Thymus (tissue), 11 donors: ENCODE measurements around the gene LRMDA. TPM values are rescaled to one million over a fixed set of nuclear protein-coding genes. Genes with fewer than 3 reads are reported as not detected.
"Not testable (repeated sequence)": the region's sequence is repeated elsewhere in the genome, so short reads cannot be mapped to it uniquely, and the experiment has no call there.

Experiments
- DNase-seq, 9 donors: peaks; one replicate each; pipeline ENCODE4 v3.0.0-alpha.2; 2013; ENCODE audit warnings: low spot score in 9 of 9, low read depth in 6 of 9, missing footprints in 1 of 9
- H3K27ac ChIP-seq, 2 donors: one replicate each; pipeline ENCODE4 v1.5.1; 2013; ENCODE audit warnings: control low read depth in 1 of 2, low read depth in 1 of 2, low read length in 1 of 2, mild to moderate bottlenecking in 1 of 2, moderate library complexity in 1 of 2
- H3K27me3 ChIP-seq, 2 donors: one replicate each; pipeline ENCODE4 v1.5.1; 2013; ENCODE audit warnings: low read length in 1 of 2; ENCODE audit not compliant: control insufficient read depth in 2 of 2, insufficient read depth in 1 of 2
- H3K36me3 ChIP-seq, 2 donors: one replicate each; pipeline ENCODE4 v1.5.1; 2013; ENCODE audit warnings: low read length in 1 of 2, mild to moderate bottlenecking in 1 of 2, moderate library complexity in 1 of 2; ENCODE audit not compliant: control insufficient read depth in 2 of 2, insufficient read depth in 2 of 2
- H3K4me1 ChIP-seq, 2 donors: one replicate each; pipeline ENCODE4 v1.5.1; 2013; ENCODE audit warnings: low read length in 2 of 2; ENCODE audit not compliant: control insufficient read depth in 2 of 2, insufficient read depth in 2 of 2
- H3K4me3 ChIP-seq, 2 donors: one replicate each; pipeline ENCODE4 v1.5.1; 2013; ENCODE audit warnings: low read length in 2 of 2, control low read depth in 1 of 2, mild to moderate bottlenecking in 1 of 2
- H3K9me3 ChIP-seq, 2 donors: one replicate each; pipeline ENCODE4 v1.5.1; 2013; ENCODE audit warnings: low read length in 1 of 2, mild to moderate bottlenecking in 1 of 2; ENCODE audit not compliant: control insufficient read depth in 2 of 2, insufficient read depth in 1 of 2
- WGBS: extraction: QIAGEN DNeasy Blood & Tissue Kit; methylation state at CpG from one replicate; pipeline ENCODE4 v1.1.7; 2013; 5-methylcytosine and 5-hydroxymethylcytosine counted together
- polyA plus RNA-seq: library from polyadenylated mRNA; stranded (reverse); fragments of 200-250 nt; gene quantifications from one replicate; pipeline ENCODE4 v1.2.3, GENCODE V29; 2013
- total RNA-seq: library from RNA; stranded (reverse); fragments of 120-200 nt; gene quantifications from one replicate; pipeline ENCODE4 v1.2.4, GENCODE V29; 2013
- donor health status: healthy.

Gene LRMDA
- total and polyA plus RNA-seq, 2 donors, result 2.5 to 4.6 TPM

DNA sequence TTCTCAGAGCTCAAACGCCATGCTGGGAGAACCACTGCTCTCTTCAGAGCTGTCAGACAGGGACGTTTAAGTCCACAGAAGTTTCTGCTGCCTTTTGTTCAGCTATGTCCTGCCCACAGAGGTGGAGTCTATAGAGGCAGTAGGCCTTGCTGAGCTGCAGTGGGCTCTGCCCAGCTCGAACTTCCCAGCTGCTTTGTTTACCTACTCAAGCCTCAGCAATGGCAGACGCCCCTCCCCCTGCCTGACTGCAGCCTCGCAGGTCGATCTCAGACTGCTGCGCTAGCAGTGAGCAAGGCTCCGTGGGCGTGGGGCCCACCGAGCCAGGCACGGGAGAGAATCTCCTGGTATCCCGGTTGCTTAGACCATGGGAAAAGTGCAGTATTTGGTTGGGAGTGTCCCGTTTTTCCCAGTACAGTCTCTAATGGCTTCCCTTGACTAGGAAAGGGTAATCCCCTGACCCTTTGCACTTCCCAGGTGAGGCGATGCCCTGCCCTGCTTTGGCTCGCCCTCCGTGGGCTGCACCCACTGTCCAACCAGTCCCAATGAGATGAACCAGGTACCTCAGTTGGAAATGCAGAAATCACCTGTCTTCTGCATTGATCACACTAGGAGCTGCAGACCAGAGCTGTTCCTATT is 89.9 kb downstream of the LRMDA start:
- H3K4me1 ChIP-seq, H3K9me3 ChIP-seq, H3K27ac ChIP-seq, H3K36me3 ChIP-seq, DNase-seq, H3K27me3 ChIP-seq, H3K4me3 ChIP-seq: not testable (repeated sequence)
- WGBS, result 96% methylated on average over 16 of the region's 16 CpGs

DNA sequence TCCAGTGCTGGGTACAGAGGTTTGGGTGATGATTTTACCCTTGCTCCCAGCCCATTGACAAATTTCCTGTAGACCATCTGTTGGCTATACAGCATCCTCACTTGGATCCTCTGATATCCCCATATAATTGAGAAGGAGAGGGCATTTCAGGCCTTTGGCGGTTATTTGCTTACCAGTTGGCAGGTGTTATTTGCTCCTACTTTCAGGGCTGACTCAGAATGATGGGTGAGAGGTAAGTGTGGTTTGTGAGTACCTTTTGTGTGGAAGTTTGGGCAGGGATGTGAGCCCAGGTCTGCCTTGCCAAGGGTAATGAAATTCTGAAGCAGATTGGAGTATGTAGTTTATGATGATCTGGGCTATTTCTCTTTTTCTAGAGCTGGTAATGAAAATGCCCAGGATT is 93.6 kb downstream of the LRMDA start:
- H3K4me3 ChIP-seq, result no peak overlapping the region
- no peaks in the 10 kb centered on the region for H3K36me3 ChIP-seq
- H3K4me1 ChIP-seq, result no peaks in the 10 kb centered on the region
- H3K27me3 ChIP-seq, result no peaks in the 10 kb centered on the region
- no peak overlapping the region for H3K27ac ChIP-seq
- H3K9me3 ChIP-seq, result no peaks in the 10 kb centered on the region
- no peak for DNase-seq
- WGBS, result 99% methylated on average over 1 of the region's 1 CpG

DNA sequence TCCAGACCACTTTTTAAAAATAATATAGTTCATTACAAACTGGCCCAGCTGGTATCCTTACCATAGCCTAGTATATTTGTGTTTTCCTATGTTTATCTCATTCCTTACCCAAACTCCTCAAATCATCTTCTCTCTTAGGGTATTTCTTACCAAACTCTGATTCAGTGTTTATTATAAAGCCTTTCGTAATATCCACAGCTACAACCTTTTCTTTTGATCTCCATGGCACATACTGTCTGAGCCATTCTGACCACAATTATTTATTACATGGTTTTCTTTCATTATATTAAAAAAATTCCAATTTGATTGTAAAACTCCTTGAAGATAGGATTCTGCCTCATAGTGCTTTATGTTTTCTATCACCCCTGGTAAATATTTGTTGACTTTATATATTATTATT is 94.2 kb downstream of the LRMDA start:
- Histone ChIP-seq H3K4me3 (no peak overlapping the region), H3K27me3 (no peaks in the 10 kb centered on the region), H3K36me3 (no peaks in the 10 kb centered on the region), H3K27ac (no peak overlapping the region), H3K9me3 (no peaks in the 10 kb centered on the region), H3K4me1 (no peaks in the 10 kb centered on the region)
- DNase-seq, result no peak
- 96% methylated on average over 1 of the region's 1 CpG for WGBS

DNA sequence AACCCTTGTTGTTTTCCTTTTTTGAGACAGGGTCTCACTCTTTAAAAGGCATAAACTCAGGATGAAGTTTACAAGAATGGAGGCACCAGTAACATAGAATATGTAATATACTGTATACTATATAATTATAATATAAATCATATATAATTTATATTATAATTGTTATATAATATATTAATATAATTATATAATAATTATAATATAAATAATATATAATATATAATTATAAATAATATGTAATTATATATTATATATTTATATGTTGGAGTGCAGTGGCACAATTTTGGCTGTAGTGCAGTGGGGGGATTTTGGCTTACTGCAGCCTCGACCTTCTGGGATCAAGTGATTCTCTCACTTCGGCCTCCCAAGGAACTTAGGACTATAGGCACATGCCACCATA is 96.1 kb downstream of the LRMDA start:
- Histone ChIP-seq H3K36me3 (no peaks in the 10 kb centered on the region), H3K27me3 (no peaks in the 10 kb centered on the region), H3K4me3 (no peak overlapping the region), H3K27ac (no peak overlapping the region), H3K9me3 (no peaks in the 10 kb centered on the region), H3K4me1 (no peaks in the 10 kb centered on the region)
- WGBS, result over 99% methylated on average over 2 of the region's 2 CpGs
- no peak for DNase-seq

DNA sequence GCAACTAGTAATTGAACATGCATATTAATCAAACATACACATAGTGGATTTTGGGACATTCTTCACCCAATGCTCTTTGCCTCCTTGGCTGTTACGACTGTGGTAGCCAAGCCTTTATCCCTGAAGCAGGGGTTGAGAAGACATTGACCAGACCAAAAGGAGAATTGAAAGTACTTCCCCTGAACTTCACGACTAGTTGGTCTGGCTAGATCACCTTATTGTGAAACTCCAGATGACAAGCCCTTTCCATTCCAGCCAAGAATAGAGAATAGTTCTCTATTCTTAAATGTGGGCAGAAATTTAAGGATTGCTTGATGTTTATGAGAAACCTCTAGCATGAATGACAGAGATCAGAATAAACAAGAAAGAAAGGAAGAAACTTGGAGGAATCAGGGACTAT is 97.0 kb downstream of the LRMDA start:
- Histone ChIP-seq H3K4me3 (no peak overlapping the region), H3K27ac (no peak overlapping the region), H3K9me3 (no peaks in the 10 kb centered on the region), H3K27me3 (no peaks in the 10 kb centered on the region), H3K36me3 (no peaks in the 10 kb centered on the region), H3K4me1 (no peaks in the 10 kb centered on the region)
- DNase-seq, result no peak
- WGBS, result 89% methylated on average over 2 of the region's 2 CpGs

DNA sequence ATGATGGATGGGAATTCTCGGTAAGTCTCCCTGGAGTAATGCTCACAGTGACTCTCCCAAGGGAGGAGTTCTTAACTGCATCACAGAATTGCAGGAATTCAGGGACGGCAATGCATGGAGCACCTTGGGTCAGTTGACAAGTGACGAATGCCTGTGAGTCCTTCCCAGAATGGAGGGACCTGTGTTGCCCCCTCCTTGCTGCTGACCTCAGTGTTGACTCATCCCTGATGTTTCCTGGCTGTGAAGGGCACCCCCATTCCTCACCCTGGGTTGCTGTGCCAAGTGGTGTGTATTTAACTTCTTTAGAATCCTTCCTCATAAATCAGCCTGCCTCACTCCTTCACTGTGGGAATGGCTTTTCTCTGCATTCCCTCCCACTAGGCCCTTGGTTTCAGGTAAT is 98.9 kb downstream of the LRMDA start:
- no peak for DNase-seq
- H3K4me3 ChIP-seq, result no peak overlapping the region
- H3K36me3 ChIP-seq, result no peaks in the 10 kb centered on the region
- WGBS, result 95% methylated on average over 3 of the region's 3 CpGs
- no peaks in the 10 kb centered on the region for H3K4me1 ChIP-seq
- no peak overlapping the region for H3K27ac ChIP-seq
- H3K27me3 ChIP-seq, result no peaks in the 10 kb centered on the region
- no peaks in the 10 kb centered on the region for H3K9me3 ChIP-seq

DNA sequence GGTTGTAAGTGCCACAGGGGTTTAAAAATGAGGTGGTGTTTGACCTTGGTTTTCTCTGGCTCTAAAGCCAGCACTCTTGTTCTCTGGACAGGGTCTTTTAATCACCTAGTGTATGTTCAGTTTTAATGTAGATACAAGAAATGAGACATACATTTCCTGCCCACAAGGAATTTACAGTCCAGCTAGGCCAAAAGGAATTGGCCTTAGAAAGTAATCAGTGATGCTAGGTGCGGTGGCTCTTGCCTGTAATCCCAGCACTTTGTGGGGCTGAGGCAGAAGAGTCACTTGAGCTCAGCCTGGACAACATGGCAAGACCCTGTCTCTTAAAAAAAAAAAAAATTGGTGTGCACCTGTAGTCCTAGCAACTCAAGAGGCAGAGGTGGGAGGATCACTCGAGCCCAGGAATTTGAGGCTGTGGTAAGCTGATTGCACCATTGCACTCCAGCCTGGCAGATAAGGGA is 100.2 kb downstream of the LRMDA start:
- no peaks in the 10 kb centered on the region for H3K27me3 ChIP-seq
- H3K4me3 ChIP-seq, result no peak overlapping the region
- no peak overlapping the region for H3K27ac ChIP-seq
- DNase-seq, result no peak
- no peaks in the 10 kb centered on the region for H3K4me1 ChIP-seq
- H3K36me3 ChIP-seq, result no peaks in the 10 kb centered on the region
- no peaks in the 10 kb centered on the region for H3K9me3 ChIP-seq
- 94% methylated on average over 2 of the region's 2 CpGs for WGBS

DNA sequence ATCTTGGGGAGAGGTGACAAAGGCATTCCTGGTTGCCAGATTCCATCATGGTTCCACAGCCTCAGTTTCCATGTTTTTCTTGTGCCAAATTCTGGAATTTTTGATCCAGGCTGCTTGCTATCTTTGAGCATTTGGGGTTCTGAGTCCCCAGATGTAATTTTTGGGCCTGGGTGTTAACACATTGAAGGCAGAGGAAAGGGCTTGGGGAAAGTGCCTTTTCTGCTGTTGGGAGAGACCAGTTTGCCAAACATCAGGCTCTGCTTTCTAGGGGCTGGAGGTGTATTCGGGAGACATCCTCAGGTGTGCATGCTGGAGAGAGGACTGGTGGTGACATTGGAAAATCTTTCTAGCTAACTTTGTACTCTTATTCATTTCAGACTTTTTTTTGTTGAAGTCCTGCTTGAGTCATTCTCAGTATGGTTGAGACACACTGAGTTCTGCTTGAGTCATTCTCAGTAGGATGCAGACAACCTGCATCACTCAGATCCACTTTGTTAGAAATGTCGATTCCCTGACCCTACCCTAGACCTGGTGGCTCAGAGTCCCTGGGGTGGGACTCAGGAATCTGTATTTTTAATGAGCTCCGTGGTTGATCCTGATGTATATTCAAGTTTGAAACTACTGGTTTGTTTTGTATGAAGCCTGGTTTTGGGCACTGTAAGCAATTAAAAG is 101.0 kb downstream of the LRMDA start:
- no peak overlapping the region for H3K4me3 ChIP-seq
- H3K36me3 ChIP-seq, result no peaks in the 10 kb centered on the region
- no peaks in the 10 kb centered on the region for H3K27me3 ChIP-seq
- 93% methylated on average over 3 of the region's 3 CpGs for WGBS
- H3K9me3 ChIP-seq, result no peaks in the 10 kb centered on the region
- DNase-seq, result no peak
- H3K4me1 ChIP-seq, result no peaks in the 10 kb centered on the region
- no peak overlapping the region for H3K27ac ChIP-seq

DNA sequence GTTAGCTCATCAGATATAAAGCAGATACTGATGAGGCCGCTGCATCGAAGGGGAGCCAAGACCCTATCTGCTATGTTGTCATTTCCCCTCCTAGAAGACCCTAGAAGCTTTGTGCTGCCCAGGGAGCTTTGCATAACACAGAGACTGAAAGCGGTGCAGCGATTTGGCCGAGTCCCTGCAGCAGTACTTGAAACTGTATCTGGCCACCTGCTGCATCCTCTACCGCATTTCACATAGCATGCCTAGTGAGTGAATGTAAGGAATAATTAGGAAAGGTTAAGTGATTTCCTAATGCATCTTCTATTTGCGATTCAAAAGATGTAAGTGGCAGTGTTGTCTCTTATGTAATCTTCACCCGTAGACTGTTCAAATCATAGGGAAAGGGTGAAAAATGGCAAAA is 106.7 kb downstream of the LRMDA start:
- no peaks in the 10 kb centered on the region for H3K4me1 ChIP-seq
- H3K27me3 ChIP-seq, result no peaks in the 10 kb centered on the region
- no peaks in the 10 kb centered on the region for H3K9me3 ChIP-seq
- H3K27ac ChIP-seq, result no peak overlapping the region
- no peak for DNase-seq
- no peak overlapping the region for H3K4me3 ChIP-seq
- H3K36me3 ChIP-seq, result no peaks in the 10 kb centered on the region
- 93% methylated on average over 8 of the region's 8 CpGs for WGBS
